ENCODE measurements around the gene RBM24.

Gene RBM24

GRCh38 chr6:17281100-17281496, at the start of gene RBM24:
TSS of gene RBM24 (plus strand) at chr6:17281361. CDS start at chr6:17281582, 221 bp downstream.
- DNase-seq (ENCODE audit: low spot score) = peak; percentile 40
- in situ Hi-C loops (cut with MboI; ENCODE audit: low pct_unique_long_range_greater_than_20kb, low sequenced_read_pairs, unreplicated experiment) = no loop called here
- no peak for TF ChIP-seq CTCF (IDR thresholded peaks at IDR 0.05; ENCODE audit: extremely low read depth, insufficient read depth, missing control alignments)

GRCh38 chr6:17233531-17233930, 47.6 kb upstream of the RBM24 start:
- in situ Hi-C loops (cut with MboI; ENCODE audit: low pct_unique_long_range_greater_than_20kb, low sequenced_read_pairs, unreplicated experiment) = no loop called here
- TF ChIP-seq CTCF (IDR thresholded peaks at IDR 0.05; ENCODE audit: extremely low read depth, insufficient read depth, missing control alignments) = no peak
- DNase-seq (ENCODE audit: low spot score) = no peak

GRCh38 chr6:17237246-17237645, 43.9 kb upstream of the RBM24 start:
- in situ Hi-C loops (cut with MboI; ENCODE audit: low pct_unique_long_range_greater_than_20kb, low sequenced_read_pairs, unreplicated experiment) = no loop called here
- no peak for DNase-seq (ENCODE audit: low spot score)
- no peak for TF ChIP-seq CTCF (IDR thresholded peaks at IDR 0.05; ENCODE audit: extremely low read depth, insufficient read depth, missing control alignments)

- no peak for TF ChIP-seq CTCF (IDR thresholded peaks at IDR 0.05; ENCODE audit: extremely low read depth, insufficient read depth, missing control alignments)
- in situ Hi-C loops (cut with MboI; ENCODE audit: low pct_unique_long_range_greater_than_20kb, low sequenced_read_pairs, unreplicated experiment) = no loop called here
- no peak for DNase-seq (ENCODE audit: low spot score)
These were observed 41.9 kb upstream of the RBM24 start for GRCh38 chr6:17239260-17239659.

GRCh38 chr6:17240803-17241500, 40.2 kb upstream of the RBM24 start:
- no peak for DNase-seq (ENCODE audit: low spot score)
- in situ Hi-C loops (cut with MboI; ENCODE audit: low pct_unique_long_range_greater_than_20kb, low sequenced_read_pairs, unreplicated experiment) = no loop called here
- no peak for TF ChIP-seq CTCF (IDR thresholded peaks at IDR 0.05; ENCODE audit: extremely low read depth, insufficient read depth, missing control alignments)

- no peak for TF ChIP-seq CTCF (IDR thresholded peaks at IDR 0.05; ENCODE audit: extremely low read depth, insufficient read depth, missing control alignments)
- in situ Hi-C loops (cut with MboI; ENCODE audit: low pct_unique_long_range_greater_than_20kb, low sequenced_read_pairs, unreplicated experiment) = no loop called here
These were observed 39.1 kb upstream of the RBM24 start for GRCh38 chr6:17242087-17242486.

More at GRCh38 chr6:17242087-17242486, 39.1 kb upstream of the RBM24 start:
- DNase-seq (ENCODE audit: low spot score) = no peak
